ENCODE measurements around the gene INCA1.
A peak's percentile ranks its signal among the peaks of the same experiment; 100 is the strongest.

INCA1 gene

DNA sequence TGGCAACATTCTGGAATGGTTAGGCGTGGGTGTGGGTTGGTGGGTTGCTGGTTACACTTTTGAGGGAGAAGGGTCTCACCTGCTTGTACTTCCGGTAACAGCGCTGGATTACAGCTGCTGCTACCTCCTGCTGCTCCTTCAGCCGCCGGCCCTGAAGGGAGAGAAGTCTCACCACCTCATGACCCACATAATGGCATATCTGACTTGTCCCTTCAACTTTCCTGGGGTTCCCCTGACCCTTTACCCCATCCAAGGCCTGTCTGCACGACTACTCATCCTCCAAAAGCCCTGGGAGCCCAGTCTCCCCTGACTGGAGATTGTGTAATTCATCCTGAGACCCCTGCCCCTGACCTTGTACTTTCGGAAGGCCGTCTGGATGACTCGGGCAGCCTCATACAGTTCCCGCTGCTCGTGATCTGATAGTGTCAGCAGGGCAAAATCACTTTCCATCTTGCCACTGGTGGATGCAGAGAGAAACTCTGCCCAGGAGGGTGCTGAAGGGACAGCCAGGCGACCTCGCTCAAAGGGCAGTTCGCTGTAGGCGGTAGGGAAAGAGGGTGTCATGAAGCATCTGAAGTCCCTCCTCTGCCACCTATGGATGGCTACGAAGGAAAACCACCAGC is 27.7 kb downstream of the INCA1 start:
- DNase-seq = peak; percentile 28

DNA sequence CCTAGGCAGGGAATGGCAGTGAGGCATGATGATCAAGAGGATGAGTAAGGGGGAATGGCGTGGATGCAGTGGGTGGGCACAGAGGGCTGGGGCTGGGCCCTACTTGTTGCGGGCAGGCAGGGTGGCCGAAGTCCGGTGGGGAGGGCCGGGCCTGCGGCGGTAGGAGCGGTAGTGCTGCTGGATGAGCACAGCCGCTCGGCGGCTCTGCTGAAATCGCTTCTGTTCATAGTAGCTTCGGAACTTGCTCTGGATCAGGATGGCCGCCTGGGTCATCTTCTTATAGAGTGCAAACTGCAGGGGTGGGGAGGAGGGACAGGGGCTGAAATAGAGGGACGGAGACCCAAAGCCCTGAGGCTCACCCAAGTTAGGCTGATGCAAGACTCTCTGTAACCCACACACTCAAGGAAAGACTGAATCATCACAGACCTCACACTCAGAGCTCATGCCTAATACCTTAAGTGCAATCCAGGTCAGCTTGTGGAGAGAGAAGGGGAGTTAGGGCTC is 28.2 kb downstream of the INCA1 start:
- DNase-seq = peak; percentile 87

DNA sequence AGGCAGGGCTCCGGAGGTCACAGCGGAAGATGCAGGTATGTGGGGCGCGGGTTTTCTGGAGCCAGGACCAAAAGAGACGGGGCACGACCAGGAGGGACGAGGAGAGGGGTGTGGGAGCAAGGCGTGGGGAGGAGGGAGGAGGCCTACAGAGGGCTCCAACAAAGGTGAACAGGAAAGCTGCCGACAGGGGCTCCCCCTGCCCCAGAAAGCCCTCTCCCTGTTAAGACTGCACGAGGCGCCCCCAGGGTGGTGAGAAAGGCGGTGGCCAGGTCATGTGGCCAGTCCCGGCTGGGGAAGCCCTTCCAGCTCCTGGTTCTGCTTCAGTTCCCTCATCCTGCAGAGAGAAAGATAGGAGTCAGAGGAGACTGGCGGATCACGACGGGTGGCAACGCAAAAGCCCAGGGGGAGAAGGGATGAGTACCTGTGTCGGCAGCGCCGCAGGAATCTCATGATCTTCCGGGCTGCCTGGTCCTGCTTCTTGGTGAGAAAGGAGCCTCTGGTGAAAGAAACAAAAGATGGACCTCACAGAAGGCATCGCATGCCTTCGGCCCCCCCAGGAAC is 28.8 kb downstream of the INCA1 start:
- peak; percentile 38 for DNase-seq

DNA sequence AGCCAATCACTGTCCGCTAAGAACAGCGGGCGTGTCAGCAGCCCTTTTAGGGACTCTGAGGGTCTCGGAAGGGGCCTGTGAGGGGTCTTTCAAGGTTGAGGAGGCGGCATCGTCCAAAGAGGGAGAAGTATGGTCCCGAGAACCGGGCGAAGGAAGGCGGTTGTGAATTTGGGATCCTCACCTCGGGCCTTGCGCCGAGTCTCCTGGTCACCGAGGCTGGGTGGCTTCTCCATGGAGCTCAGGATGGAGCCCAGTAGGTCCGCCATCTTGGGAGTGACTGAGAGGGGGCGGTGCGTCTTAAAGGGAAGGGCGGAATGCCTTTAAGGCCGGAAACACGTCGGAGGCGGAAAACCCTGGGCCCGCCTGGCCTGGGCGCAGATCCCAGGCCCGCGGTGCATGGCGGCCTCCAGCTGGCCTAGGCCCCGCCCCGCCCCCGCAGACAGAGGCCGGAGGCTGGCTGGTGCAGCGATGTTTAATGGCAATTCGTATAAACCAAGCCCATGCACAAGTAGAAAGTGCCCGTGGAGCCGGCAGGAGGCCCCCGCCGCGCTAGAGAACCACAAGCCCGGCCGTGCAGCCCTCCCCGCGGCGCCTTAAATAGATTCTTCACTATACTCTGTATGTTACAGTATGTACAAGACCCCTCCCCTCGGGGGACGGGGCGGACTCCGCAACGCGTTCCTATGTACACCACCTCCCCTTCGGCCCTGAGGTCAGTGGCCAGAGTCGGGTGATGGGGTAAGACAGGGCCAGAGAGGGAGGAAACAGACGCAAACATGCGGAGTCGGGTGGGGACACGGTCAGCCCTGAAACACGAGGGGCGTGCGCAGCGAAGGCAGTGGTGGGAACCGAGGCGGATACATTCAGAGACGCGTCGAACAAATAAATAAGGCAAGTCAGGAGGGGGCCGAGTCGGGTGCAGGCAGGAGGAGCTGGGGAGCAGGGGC is 29.5 kb downstream of the INCA1 start, which contains the start of gene SPAG7:
Gene SPAG7, minus strand, starts transcription at position 279 of the 947 bp plus-strand sequence. Its CDS starts 13 bp downstream, at position 266.
- peak; percentile 95 for DNase-seq

DNA sequence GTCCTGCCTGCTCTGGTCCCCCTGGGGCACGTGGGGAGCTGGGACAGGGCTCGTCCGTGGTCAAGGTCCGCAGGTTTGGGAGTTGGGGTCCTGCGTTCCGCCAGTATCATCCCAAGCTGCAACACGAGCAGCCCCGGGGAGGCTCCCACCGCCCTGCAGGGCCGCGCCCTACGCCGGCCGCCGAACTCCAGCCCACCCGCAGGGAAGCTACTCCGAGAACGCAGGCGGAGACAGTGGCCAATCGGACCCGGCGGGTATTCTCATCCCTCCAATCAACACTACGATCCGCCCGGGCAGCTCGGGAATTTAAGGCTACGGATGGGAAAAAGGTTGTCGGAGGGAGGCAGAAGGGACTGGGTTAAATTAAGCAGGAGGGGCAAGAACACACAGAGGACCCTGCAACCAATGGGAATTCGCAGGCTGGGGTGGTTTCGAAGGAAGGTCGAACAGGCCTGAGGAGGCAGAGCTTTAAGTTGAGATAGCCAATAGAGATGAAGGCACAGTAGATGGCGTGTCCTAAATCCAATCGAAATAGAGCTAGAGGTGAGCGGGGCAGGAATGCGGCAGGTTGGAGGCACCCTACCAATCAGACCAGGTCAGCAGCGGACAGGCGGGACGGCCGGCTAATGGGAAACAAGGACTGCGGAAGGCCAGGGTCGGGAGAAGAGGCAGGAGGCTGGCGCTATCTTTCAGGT is 30.3 kb downstream of the INCA1 start:
- peak; percentile 99 for DNase-seq

DNA sequence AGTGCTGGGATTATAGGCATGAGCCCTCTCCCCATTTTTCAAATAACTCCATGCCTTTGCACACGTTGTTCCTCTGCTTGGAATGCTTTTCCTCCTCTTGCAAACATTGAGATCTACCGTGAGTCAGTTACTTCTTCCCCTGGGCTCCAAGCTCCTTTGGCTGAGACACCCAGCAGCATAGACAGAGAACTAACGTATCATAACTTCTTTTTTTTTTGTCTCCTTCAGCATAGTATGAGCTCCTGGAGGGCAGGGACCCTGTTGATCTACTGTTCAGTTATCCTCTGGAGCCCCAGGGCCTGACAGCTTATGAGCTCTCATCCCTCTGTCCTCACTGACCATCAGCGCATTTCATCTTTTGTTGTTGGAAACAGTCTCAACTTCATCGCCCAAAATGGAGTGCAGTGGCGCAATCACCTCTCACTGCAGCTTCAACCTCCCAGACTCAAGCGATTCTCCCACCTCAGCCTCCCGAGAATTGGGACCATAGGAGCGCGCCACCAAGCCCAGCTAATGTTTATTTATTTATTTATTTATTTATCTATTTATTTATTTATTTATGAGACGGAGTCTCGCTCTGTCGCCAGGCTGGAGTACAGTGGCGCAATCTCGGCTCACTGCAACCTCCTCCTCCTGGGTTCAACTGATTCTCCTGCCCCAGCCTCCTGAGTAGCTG is 31.9 kb downstream of the INCA1 start:
- DNase-seq = no peak

DNA sequence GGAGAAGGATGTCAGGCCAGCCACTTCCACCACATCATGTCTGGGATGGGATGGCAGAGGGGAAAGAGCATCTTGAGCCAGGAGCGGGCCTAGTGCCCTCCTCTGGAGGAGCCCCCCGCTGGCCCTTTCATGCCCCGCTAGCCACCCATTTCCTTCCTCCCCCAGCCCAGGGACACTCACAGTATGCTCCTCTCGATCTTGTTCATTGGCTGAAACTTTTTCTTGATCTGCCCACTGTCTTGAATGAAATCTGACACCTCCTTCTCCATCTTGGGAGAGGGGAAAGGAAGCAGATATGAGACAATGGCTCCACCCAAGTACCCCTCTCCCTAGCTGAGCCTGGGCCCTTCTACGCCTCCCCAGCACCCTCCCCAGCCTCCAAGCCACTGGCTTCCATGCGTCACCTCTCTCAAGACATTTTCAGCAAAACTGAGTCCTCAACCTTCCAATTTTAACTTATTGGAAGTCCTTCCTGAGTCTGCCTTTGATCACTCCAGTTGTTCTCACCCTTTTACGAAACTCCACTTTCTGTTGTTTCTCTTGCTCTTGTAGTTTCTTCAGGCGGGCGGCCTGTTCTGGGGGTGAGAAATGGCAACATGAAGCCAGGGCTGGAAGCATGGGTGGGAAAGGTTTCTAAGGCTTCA is 36.9 kb downstream of the INCA1 start:
- no peak for DNase-seq

DNA sequence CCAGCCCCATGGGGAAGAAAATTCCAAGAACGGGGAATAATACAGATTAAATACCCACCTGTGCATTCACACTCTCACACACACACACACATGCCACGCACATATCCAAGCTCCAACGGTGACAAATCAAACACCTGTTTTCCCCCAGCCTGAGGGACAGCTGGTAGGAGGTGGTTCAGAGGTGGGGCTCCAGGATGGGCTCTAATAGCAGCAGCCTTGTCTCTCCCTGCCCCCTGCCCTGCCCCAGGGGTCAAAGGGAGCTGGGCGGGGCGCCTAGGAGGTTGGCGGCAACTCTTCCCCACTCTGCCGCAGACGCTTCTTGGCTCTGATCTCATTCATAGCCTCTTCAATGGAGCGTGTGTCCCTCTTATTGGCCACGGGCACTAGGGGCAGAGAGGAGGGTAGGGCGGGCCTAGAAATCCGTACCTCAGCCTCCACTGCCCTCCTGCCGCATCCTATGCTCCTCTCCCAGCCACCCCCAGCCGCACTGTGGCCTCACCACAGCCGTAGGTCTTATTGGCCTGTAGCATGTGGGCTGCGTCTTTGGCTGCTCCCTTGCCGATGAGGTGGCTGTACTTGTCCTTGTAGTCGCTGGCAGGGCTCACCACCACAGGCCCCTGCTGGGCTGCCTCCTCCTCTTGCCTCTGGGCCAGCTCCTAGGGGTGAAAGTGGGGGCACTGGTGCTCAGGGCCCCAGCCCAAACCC is 37.9 kb downstream of the INCA1 start:
- DNase-seq = no peak

DNA sequence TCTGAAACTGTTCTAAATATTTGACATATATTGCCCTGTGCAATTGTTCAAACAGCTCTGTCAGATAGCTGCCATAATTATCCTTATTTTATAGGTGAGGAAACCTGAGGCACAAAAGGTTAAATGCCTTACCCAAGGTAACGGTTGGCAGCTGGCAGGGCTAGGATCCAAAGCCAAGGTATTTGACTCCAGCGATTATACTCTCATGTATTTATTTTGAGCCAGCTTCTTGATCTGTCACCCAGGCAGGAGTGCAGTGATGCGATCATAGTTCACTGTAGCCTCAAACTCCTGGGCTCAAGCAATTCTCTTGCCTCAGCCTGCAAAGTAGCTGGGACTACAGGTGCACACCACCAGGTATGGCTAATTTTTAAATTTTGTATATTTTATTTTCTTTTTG is 39.2 kb downstream of the INCA1 start:
- DNase-seq = no peak

DNA sequence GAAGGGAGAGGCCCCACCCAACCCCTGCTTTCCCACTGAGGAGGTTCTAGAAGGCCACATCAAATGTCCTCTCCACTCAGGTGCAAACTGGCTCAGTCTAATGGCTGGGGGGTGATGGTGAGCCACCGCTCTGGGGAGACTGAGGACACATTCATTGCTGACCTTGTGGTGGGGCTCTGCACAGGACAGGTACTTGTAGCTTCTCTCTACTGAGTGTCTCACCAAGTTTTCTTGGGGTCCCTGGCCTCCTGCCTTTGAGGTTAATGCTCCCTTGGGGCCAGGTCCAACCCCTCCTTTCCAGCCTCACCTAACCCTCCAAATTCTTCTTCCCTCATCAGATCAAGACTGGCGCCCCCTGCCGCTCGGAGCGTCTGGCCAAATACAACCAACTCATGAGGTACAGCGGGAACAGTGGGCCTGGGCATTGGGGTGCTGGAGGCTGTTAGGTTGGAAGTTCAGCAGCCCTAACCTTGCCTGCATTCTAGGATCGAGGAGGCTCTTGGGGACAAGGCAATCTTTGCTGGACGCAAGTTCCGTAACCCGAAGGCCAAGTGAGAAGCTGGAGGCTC is 40.7 kb downstream of the INCA1 start:
- DNase-seq = peak; percentile 41

DNA sequence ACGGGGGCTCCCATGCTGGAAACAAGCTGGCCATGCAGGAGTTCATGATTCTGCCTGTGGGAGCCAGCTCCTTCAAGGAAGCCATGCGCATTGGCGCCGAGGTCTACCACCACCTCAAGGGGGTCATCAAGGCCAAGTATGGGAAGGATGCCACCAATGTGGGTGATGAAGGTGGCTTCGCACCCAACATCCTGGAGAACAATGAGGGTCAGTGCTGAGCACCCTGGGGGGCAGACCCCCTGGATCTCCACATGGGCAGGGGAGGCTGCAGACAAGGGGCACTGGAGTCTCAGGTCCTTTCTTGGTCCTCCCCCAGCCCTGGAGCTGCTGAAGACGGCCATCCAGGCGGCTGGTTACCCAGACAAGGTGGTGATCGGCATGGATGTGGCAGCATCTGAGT is 42.2 kb downstream of the INCA1 start:
- DNase-seq = no peak

DNA sequence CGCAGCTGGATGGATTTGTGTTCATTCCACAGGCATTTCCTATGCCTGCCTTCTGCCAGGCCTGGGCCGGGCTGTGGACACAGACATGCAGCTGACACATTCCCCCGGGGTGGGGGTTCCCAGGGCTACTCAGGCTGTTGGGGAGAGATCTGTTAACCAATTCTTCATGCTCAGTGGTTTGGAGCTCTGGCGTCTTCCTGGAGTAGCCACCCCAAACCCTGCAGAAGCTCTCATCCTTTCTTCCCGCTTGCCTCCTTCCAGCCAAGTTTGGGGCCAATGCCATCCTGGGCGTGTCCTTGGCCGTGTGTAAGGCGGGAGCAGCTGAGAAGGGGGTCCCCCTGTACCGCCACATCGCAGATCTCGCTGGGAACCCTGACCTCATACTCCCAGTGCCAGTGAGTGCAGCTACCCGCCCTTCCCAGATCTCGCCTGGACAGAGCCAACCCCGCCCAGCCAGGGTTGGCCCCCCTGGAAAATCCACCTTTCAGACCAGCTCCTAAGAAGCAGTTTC is 43.8 kb downstream of the INCA1 start:
- no peak for DNase-seq

DNA sequence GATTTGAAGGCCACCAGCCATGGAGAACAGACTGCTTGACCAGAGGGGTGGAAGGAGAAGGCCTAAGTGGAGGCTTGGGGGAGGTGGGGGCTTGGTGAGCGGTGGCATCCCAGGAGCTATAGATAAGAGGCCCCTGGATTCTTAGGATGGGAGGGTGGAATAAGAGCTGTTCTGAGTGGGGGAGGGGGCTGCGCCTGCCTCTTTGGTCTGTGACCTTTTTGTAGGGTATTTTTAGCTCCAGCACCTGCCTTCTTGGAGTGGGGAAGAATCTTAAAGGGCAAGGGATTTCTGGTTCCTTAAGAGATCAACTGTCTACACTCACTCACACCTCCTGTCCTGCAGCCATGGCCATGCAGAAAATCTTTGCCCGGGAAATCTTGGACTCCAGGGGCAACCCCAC is 45.8 kb downstream of the INCA1 start:
- no peak for DNase-seq

DNA sequence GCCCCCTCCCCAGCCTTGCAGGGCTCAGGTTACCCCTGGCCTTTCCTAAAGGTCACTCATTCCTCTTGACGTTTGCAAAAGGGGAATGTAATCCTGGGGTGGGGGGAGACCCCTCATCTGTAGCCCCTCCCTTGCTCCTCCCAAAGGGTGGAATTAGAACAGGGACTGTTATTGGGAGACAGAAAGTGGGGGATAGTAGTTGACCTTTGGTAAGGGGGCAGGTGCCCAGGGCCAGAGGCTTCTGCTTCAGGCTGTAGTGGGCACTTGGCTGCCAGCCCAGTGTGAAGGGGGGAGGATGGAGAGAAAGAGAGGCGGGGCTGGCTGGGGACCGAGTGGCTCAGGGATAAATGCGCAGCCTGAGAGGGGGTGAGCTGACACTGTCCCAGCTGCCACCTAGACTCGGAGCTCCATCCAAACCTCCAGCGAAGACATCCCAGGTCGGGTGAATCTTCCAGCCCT is 46.5 kb downstream of the INCA1 start, which contains the start of gene ENO3:
Gene ENO3, plus strand, starts transcription at position 374 of the 459 bp plus-strand sequence. CDS start 711 bp downstream, outside the sequence.
- no peak for DNase-seq

DNA sequence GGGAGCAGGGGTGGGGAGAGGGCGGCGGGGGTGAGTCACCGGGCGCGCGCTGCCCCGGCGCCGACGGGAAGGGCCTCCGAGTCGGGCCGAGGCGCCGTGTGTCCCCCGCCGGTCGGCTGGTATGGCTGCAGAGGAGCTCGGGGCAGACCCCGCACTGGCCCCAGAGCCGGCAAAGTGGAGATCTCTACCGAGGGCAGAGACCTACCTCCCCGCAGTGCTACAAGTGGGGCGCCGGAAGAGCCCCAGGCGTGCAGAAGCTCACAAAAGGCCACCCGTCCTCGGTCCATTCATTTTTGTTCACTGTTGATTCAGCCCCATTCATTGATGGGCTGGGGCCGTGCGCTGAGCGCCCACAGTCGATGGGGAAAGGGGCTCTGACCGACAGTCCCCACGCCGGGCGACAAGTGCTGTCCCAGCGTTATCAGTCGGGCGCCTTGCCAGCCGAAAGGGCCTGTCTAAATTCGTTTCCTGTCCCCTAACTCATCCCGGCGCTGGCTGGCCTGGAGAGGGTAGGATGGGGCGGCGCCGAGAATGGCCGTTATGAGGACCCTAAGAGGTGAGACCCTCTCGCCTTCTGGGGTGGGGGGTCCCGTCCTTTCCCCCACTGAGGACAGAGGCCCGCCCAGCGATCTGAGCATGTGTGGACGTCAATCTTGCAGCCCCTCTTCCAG is 47.1 kb downstream of the INCA1 start:
- DNase-seq = peak; percentile 41

DNA sequence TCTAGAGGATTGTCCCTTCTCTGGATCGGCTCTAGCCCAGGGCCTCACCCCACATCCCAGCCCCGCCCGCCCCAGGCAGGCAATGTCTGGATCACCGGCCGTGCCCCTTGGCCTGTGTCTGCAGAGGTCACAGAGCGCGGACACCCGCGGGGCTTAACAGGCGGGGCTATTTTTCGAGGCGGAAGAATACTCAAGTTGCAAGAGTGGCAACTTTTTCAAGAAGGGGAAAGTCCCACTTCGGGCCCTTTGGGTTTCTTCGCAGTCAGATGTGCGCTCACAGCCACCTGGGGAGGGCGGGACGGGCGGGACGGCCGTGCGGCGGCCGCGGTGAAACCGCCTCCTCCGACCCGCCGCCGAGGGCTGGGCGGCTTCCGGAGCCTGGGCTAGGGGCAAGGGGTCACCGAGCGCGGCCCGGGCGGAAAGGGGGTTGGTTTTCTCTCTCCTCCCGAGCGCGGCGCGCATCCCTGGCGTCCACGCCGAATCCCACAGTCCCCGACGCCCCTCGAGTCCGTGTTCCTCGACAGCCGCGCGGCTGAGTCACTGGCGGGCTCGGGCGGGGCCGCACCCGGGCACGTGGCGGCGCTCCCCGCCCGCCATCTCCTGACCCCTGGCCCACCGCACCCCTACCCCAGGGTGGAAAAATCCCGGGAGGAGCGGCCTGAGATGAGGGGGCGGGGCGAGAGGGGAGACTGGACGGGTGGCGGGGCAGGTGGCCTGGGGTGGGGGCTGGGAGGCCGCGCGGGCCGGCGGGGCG is 47.8 kb downstream of the INCA1 start:
- peak; percentile 90 for DNase-seq

DNA sequence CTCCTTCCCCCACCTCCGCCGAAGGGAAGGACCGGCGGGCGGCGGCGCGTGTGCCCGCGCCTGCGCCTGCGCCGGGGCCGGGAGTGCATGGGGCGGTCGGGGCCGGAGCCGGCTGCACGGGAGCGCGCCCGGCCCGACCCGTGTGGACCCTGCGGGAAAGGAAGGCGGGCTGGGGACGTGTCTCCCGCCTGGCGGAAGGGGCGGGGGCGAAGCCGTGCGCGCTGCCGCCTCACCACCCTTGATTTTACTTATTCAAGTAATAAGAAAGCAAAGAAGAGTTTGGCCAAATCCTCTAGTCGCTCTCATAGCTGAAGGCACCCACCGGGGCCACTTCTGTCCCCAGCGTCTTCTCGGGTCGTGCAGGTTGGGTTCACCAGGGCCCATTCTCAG is 48.4 kb downstream of the INCA1 start:
- peak; percentile 90 for DNase-seq

DNA sequence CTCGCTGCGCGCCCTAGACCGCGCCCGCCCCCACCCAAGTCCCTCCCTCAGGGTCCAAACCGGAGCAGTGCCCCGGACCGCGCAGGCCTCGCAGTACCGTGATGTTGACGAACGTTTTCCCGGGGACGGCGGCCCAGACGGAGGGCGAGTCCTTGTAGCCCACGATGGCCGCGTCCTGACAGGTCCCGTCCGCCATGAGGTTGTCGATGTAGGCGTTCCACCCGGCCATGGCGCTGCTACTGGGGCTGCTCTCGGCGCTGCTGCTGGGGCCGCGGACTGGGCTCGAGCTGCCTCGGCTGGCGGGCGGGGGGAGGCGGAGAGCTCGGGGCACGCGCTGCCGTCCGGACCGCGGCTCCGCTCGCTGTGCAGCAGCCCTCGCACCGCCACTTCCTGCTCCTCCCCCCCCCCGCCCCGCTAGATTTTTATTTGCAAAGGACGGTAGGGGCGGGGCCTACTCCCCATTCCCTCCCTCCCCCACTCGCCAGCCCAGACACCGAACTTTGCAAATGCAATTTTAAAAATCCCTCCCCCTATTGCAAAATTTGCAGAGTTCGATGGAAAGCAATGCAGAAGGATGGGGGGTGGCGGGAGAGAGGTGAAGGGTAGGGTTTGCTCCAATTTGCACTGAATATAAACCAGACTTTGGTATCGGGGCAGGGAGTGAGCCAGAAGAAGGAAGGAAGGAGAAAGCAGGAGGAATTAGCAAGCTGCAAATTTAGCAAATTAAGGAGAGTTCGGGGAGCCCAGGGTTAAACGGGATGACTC is 49.0 kb downstream of the INCA1 start, which contains the start of gene PFN1:
Gene PFN1, minus strand, starts transcription at position 365 of the 765 bp plus-strand sequence. Its CDS starts 136 bp downstream, at position 229.
- DNase-seq = peak; percentile 95
